Activated T-helper 17 cell treated with anti-CD3 and anti-CD28 coated beads, Interleukin-2, amount 50 U/mL, for 72 hours (primary cell): Measurements from ENCODE around the gene CDK5RAP3. TPM values are rescaled to one million over a fixed set of nuclear protein-coding genes. Genes with fewer than 3 reads are reported as not detected.
"Not testable (repeated sequence)": the region's sequence is repeated elsewhere in the genome, so short reads cannot be mapped to it uniquely, and the experiment has no call there.

Experiments used
- ATAC-seq: fragments of 150-1000 bp; cut with Tn5 transposase; replicated peaks from 2 replicates; pipeline ENCODE4 v1.10.0; 2021; ENCODE audit warnings: mild to moderate bottlenecking, moderate library complexity
- H3K27ac Mint-ChIP-seq: one replicate; pipeline ENCODE4 v1.8.0; 2022; ENCODE audit warnings: mixed read lengths
- H3K27me3 Mint-ChIP-seq: one replicate; pipeline ENCODE4 v1.8.0; 2022; ENCODE audit warnings: mixed read lengths
- H3K36me3 Mint-ChIP-seq: one replicate; pipeline ENCODE4 v1.8.0; 2022; ENCODE audit warnings: low read depth, mild to moderate bottlenecking, mixed read lengths
- H3K4me1 Mint-ChIP-seq: one replicate; pipeline ENCODE4 v1.8.0; 2022; ENCODE audit warnings: mixed read lengths
- H3K4me3 Mint-ChIP-seq: one replicate; pipeline ENCODE4 v1.8.0; 2022; ENCODE audit warnings: mild to moderate bottlenecking, mixed read lengths
- H3K9me3 Mint-ChIP-seq: one replicate; pipeline ENCODE4 v1.8.0; 2022; ENCODE audit warnings: mixed read lengths
- total RNA-seq, 2 donors: library from RNA; stranded (reverse); gene quantifications; one replicate each; pipeline ENCODE4 v1.2.3, GENCODE V29; 2022

CDK5RAP3 gene
- total RNA-seq, 2 donors from 2014 or later, result 139 to 216 TPM

DNA sequence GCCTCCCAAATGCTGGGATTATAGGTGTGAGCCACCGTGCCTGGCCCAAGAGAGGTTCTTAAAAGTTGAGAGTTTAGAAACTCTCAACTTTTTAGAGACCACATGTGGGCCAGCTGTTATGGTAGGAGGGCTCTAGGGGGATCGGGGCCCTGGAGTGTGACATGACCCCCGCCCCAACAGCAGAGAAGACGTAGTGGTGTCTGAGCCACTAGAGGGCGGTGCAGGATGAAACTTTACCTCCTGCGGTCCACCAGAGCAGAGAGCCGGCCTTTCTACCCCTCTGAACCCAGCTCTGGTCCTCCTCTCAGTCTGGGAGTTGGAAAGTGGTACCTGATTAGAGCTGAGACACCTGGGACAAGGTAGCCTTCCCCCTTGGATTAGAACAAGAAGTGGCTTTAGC lies 7.4 kb downstream of the CDK5RAP3 start:
- ATAC-seq, result peak; percentile 51
- Mint-ChIP-seq H3K36me3 (peaks cover 95% of the 10 kb centered on the region), H3K4me3 (no peak overlapping the region), H3K4me1 (no peaks in the 10 kb centered on the region), H3K27me3 (no peaks in the 10 kb centered on the region), H3K27ac (no peak overlapping the region), H3K9me3 (no peaks in the 10 kb centered on the region)

GRCh38 chr17:47980541-47980940 lies 9.6 kb downstream of the CDK5RAP3 start:
- no peak overlapping the region for H3K4me3 Mint-ChIP-seq
- peak overlapping the region; percentile 61 for H3K27ac Mint-ChIP-seq
- ATAC-seq, result no peak
- H3K27me3 Mint-ChIP-seq, result no peaks in the 10 kb centered on the region
- H3K36me3 Mint-ChIP-seq, result peaks cover 87% of the 10 kb centered on the region
- H3K4me1 Mint-ChIP-seq, result no peaks in the 10 kb centered on the region
- H3K9me3 Mint-ChIP-seq, result no peaks in the 10 kb centered on the region

- H3K9me3 Mint-ChIP-seq, result no peaks in the 10 kb centered on the region
- ATAC-seq, result no peak
- H3K27me3 Mint-ChIP-seq, result no peaks in the 10 kb centered on the region
- H3K27ac Mint-ChIP-seq, result no peak overlapping the region
- H3K4me1 Mint-ChIP-seq, result no peaks in the 10 kb centered on the region
- no peak overlapping the region for H3K4me3 Mint-ChIP-seq
- H3K36me3 Mint-ChIP-seq, result peaks cover 79% of the 10 kb centered on the region
These were observed 10.5 kb downstream of the CDK5RAP3 start for GRCh38 chr17:47981462-47981861.

DNA sequence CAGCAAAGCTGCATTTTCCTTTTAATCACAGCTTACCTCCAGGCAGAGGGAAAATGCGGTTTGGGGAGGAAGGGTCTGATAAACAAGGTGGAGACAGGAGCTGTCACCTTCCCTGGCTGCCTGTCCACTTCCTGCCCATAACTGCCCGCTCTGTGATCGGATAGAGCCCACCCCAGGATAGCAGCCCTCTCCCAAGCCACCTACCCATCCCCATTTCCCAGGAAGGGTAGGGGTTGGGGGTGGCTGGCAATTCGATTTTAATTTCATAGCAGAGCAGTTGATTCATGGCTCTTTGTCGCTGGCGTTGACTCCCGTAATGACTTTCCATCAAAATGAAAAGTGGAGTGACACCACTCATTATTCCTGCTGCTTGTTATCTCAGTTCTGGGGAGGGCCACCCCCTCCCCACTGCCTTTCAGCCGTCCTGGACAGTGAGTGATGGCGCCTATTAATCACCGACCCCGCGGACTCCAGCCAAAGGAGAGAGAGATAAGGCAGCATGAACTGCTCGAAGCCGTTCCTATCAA lies 11.2 kb downstream of the CDK5RAP3 start:
- H3K4me1 Mint-ChIP-seq, result no peaks in the 10 kb centered on the region
- no peak overlapping the region for H3K27ac Mint-ChIP-seq
- no peak for ATAC-seq
- H3K36me3 Mint-ChIP-seq, result peaks cover 72% of the 10 kb centered on the region
- H3K27me3 Mint-ChIP-seq, result no peaks in the 10 kb centered on the region
- H3K4me3 Mint-ChIP-seq, result no peak overlapping the region
- no peaks in the 10 kb centered on the region for H3K9me3 Mint-ChIP-seq

- no peaks in the 10 kb centered on the region for H3K27me3 Mint-ChIP-seq
- H3K9me3 Mint-ChIP-seq, result no peaks in the 10 kb centered on the region
- no peak overlapping the region for H3K4me3 Mint-ChIP-seq
- H3K4me1 Mint-ChIP-seq, result no peaks in the 10 kb centered on the region
- no peak for ATAC-seq
- no peak overlapping the region for H3K27ac Mint-ChIP-seq
- peaks cover 66% of the 10 kb centered on the region for H3K36me3 Mint-ChIP-seq
These were observed 11.9 kb downstream of the CDK5RAP3 start for GRCh38 chr17:47982645-47983390.

DNA sequence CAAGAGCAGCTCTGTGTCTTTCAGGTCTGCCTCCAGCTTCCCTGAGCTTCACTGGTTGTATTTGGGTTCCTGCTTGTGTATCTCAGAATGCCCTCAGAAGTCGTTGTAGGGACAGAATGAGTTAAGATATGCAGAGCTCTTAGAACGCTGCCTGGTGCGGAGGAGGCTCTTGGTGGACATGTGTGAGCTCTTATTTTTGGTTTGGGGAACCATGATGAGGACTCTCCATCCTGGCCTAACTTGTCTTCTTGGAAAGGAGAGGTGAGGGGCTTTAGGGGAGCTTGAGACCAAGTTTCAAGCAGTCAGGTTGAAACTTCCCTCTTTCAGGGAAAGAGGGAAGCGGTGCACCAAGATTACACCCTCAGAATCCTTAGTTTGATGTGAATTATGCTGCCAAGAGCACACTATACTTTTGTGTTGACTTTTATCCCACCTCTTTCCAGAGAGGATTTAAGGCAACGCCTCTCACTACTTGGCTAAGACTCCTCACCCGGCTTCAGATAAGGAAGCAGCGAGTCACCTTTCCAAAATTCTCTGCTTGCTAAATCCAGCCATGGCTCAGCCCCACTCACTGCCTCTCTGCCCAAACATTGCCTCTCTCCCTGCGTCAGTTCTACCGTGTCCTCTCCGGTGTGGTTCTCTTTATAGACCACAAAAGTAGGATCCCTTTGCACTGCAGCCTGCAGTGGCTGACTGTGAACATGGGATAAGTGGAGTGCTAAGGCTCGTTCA lies 12.7 kb downstream of the CDK5RAP3 start:
- H3K4me3 Mint-ChIP-seq, result no peak overlapping the region

GRCh38 chr17:47986520-47986919 lies 15.6 kb downstream of the CDK5RAP3 start:
- Mint-ChIP-seq H3K4me3 (no peak overlapping the region), H3K36me3 (peaks cover 31% of the 10 kb centered on the region), H3K27ac (peak overlapping the region; percentile 13), H3K4me1 (peaks cover 5% of the 10 kb centered on the region), H3K9me3 (no peaks in the 10 kb centered on the region), H3K27me3 (no peaks in the 10 kb centered on the region)
- no peak for ATAC-seq

More for the DNA sequence above, 12.7 kb downstream of the CDK5RAP3 start:
- Mint-ChIP-seq H3K27ac (peak overlapping the region; percentile 61), H3K27me3 (no peaks in the 10 kb centered on the region), H3K36me3 (peaks cover 57% of the 10 kb centered on the region), H3K4me1 (no peaks in the 10 kb centered on the region), H3K9me3 (no peaks in the 10 kb centered on the region)
- no peak for ATAC-seq

- peaks cover 23% of the 10 kb centered on the region for H3K36me3 Mint-ChIP-seq
- H3K27ac Mint-ChIP-seq, result no peak overlapping the region
- H3K4me1 Mint-ChIP-seq, result peaks cover 5% of the 10 kb centered on the region
- H3K9me3 Mint-ChIP-seq, result no peaks in the 10 kb centered on the region
- no peaks in the 10 kb centered on the region for H3K27me3 Mint-ChIP-seq
- ATAC-seq, result no peak
- H3K4me3 Mint-ChIP-seq, result no peak overlapping the region
These were observed 16.4 kb downstream of the CDK5RAP3 start for GRCh38 chr17:47987240-47987835.

GRCh38 chr17:47988445-47988844 lies 17.5 kb downstream of the CDK5RAP3 start:
- ATAC-seq, H3K27me3 Mint-ChIP-seq: not testable (repeated sequence)

GRCh38 chr17:47989159-47989558 lies 18.2 kb downstream of the CDK5RAP3 start:
- ATAC-seq, result no peak
- H3K27me3 Mint-ChIP-seq, result peaks cover 6% of the 10 kb centered on the region
- peak overlapping the region; percentile 73 for H3K27ac Mint-ChIP-seq
- H3K36me3 Mint-ChIP-seq, result peaks cover 8% of the 10 kb centered on the region
- H3K4me1 Mint-ChIP-seq, result peaks cover 5% of the 10 kb centered on the region
- no peaks in the 10 kb centered on the region for H3K9me3 Mint-ChIP-seq
- no peak overlapping the region for H3K4me3 Mint-ChIP-seq

More at GRCh38 chr17:47988445-47988844, 17.5 kb downstream of the CDK5RAP3 start:
- not testable (repeated sequence) for H3K4me1 Mint-ChIP-seq, H3K9me3 Mint-ChIP-seq, H3K27ac Mint-ChIP-seq, H3K4me3 Mint-ChIP-seq
- peaks cover 15% of the 10 kb centered on the region for H3K36me3 Mint-ChIP-seq

DNA sequence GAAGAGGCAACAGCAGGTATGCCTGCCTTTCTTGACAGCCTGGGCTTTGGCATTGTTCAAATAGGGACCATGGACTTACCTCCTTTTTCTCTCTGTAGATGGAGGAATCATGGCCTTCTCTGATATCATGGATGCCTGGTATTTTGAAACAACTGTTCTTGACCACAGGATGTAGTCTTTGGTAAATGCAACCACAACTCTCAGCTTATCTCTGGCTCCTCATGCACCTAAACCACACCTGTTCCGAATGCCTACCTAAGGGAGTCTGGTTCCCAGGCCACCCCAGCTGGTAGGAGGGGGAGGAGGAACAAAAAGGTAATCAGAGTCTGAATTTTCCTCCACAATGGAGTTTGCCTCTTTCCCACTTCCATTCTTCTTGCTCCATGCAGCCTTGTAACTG lies 18.8 kb downstream of the CDK5RAP3 start:
- peaks cover 5% of the 10 kb centered on the region for H3K36me3 Mint-ChIP-seq
- H3K27ac Mint-ChIP-seq, result peak overlapping the region; percentile 73
- H3K4me1 Mint-ChIP-seq, result peaks cover 5% of the 10 kb centered on the region
- ATAC-seq, result no peak
- H3K27me3 Mint-ChIP-seq, result peaks cover 6% of the 10 kb centered on the region
- H3K9me3 Mint-ChIP-seq, result no peaks in the 10 kb centered on the region
- no peak overlapping the region for H3K4me3 Mint-ChIP-seq

GRCh38 chr17:47990962-47991731 lies 20.2 kb downstream of the CDK5RAP3 start:
- ATAC-seq, result no peak
- no peak overlapping the region for H3K27ac Mint-ChIP-seq
- no peaks in the 10 kb centered on the region for H3K9me3 Mint-ChIP-seq
- H3K4me3 Mint-ChIP-seq, result no peak overlapping the region
- H3K36me3 Mint-ChIP-seq, result no peaks in the 10 kb centered on the region
- H3K27me3 Mint-ChIP-seq, result peaks cover 6% of the 10 kb centered on the region
- H3K4me1 Mint-ChIP-seq, result peaks cover 5% of the 10 kb centered on the region

GRCh38 chr17:47992216-47992615 lies 21.3 kb downstream of the CDK5RAP3 start:
- Mint-ChIP-seq H3K27ac (no peak overlapping the region), H3K4me3 (no peak overlapping the region), H3K9me3 (no peaks in the 10 kb centered on the region), H3K27me3 (peaks cover 6% of the 10 kb centered on the region), H3K4me1 (peaks cover 5% of the 10 kb centered on the region), H3K36me3 (no peaks in the 10 kb centered on the region)
- ATAC-seq, result no peak

DNA sequence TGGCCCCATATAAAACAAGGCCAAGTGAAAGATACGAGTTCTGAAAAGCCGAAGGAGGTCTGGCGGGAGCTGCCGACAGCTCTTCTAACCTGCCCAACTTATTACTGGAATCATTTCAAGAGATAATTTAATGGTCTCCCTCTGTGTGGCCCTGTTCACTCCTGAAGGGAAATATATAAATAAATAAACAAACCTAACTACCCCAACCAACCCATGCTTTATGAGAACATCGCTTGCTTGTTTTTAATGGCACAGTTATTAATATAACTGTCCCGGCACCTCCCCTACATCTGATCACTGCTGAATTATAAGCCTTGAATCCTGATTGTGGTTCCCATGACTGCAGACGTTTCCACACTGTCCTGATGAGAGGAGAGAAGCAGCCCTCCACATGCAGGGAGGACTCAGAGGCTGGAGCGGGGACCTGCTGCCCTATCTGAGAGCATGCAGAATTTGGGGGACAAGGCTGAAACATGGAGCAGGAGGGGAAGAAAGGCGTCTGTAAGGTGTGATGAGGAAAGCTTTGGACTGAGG lies 22.2 kb downstream of the CDK5RAP3 start:
- Mint-ChIP-seq H3K27me3 (peaks cover 6% of the 10 kb centered on the region), H3K36me3 (no peaks in the 10 kb centered on the region), H3K27ac (no peak overlapping the region), H3K4me3 (no peak overlapping the region), H3K9me3 (no peaks in the 10 kb centered on the region), H3K4me1 (peaks cover 5% of the 10 kb centered on the region)
- no peak for ATAC-seq
